C4-2B (cell line): ENCODE measurements around the gene MNT.

Experiments
- CTCF ChIP-seq: fragments of 450-650 bp; conservative IDR thresholded peaks from 2 replicates; pipeline ENCODE4 v1.5.1; 2017; ENCODE audit warnings: mild to moderate bottlenecking
- ZFX ChIP-seq: fragments of 450-650 bp; IDR thresholded peaks from 2 replicates; pipeline ENCODE4 v1.6.1; 2017

- TF ChIP-seq CTCF (no peak), ZFX (no peak)
Measured at GRCh38 chr17:2406903-2407790, 6.3 kb upstream of the MNT start.
